Fibroblast of villous mesenchyme (primary cell): ENCODE data around the gene CSTPP1. TPM values are rescaled to one million over a fixed set of nuclear protein-coding genes. Genes with fewer than 3 reads are reported as not detected.

Experiments used
- DNase-seq: peaks from one replicate; pipeline ENCODE4 v3.0.0-alpha.2; 2010; ENCODE audit warnings: low read depth
- H3K4me3 ChIP-seq: 2 replicates; pipeline ENCODE4 v1.5.1; 2011; ENCODE audit warnings: low read depth, mild to moderate bottlenecking, low read length
- total RNA-seq: library from RNA; depleted of rRNA; stranded (reverse); fragments of >200 nt; gene quantifications from 2 replicates; pipeline ENCODE4 v1.2.3, GENCODE V29; 2012
- TF ChIP-seq, protein P1 (sequence below): IDR thresholded peaks from 2 replicates; pipeline ENCODE4 v1.5.1; 2012; ENCODE audit warnings: low read depth, mild to moderate bottlenecking, low read length; ENCODE audit not compliant: insufficient read depth

Gene CSTPP1
- total RNA-seq, 1 donor = 30.2 TPM

DNA sequence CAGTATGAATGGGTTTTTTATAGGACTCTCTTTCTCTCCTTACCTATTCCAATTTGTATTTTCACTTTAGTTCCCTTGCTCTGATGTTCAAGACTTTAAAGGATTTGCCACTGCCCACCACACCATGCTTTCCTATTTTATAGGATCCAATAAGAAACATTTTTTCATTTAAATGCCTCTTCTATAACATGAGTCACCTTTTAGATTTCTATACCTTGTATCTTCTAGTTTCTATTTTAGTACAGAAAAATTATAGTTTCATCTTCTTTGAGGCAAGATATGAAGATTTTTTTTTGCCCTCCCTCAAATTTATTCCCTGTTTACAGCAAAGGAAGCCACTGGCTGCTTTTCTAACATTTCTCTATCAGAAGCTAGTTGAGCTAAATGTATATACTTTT, 163.4 kb downstream of the CSTPP1 start:
- DNase-seq = no peak
- no peak overlapping the region for H3K4me3 ChIP-seq
- TF ChIP-seq, protein P1, sequence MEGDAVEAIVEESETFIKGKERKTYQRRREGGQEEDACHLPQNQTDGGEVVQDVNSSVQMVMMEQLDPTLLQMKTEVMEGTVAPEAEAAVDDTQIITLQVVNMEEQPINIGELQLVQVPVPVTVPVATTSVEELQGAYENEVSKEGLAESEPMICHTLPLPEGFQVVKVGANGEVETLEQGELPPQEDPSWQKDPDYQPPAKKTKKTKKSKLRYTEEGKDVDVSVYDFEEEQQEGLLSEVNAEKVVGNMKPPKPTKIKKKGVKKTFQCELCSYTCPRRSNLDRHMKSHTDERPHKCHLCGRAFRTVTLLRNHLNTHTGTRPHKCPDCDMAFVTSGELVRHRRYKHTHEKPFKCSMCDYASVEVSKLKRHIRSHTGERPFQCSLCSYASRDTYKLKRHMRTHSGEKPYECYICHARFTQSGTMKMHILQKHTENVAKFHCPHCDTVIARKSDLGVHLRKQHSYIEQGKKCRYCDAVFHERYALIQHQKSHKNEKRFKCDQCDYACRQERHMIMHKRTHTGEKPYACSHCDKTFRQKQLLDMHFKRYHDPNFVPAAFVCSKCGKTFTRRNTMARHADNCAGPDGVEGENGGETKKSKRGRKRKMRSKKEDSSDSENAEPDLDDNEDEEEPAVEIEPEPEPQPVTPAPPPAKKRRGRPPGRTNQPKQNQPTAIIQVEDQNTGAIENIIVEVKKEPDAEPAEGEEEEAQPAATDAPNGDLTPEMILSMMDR = no peak

DNA sequence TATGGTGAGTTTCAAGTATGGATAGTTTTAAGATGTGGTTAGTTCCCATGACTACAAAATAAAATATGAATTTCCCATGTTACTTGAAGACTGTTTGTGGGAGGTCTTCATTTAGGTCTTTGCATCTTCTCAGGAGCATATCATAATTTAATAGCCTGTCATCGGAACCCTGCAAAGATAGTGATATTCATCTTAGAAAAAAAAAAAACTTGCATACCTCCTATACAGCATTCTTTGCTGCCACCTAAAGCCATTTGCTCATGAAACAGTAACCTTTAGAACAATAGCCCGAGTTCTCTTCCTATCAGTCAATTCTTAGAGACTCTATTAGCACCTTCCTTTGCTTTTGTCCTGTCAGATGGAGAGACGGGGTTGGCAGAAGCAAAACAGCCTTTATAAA, 164.8 kb downstream of the CSTPP1 start:
- TF ChIP-seq, protein P1 = no peak
- H3K4me3 ChIP-seq = no peak overlapping the region
- no peak for DNase-seq

DNA sequence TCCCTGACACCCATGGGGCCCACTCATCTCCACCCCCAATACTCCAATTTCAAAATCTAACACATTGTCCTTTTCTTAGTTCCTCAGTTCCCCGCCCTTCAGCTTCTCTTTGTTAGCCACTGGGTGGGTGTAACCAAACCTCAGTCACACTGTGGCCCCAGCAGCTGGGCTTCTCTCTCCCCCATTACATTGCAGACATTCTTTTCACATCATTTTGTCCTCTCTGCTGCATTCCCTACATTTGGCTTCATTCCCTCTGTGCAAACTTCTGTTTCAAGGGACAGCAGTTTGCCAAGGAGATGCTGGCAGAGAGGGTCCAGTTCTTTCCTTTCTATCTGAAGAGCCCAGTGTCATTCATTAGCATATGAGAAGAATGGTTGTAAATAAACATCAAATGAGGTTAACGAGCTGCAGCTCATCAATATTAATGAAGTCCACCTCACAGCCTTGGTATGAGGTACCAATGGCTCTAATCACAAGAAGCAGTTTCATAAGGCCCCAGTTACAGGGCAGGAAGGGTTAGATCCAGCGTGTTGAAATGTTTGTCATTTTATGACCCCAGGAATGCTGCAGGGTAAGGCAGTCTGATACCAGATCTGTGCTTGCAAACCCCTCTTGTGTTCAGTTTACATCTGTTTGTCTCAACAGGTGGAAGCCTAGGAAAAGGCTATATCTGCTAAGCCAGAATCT, 167.8 kb downstream of the CSTPP1 start:
- TF ChIP-seq, protein P1 = no peak
- no peak overlapping the region for H3K4me3 ChIP-seq
- no peak for DNase-seq

DNA sequence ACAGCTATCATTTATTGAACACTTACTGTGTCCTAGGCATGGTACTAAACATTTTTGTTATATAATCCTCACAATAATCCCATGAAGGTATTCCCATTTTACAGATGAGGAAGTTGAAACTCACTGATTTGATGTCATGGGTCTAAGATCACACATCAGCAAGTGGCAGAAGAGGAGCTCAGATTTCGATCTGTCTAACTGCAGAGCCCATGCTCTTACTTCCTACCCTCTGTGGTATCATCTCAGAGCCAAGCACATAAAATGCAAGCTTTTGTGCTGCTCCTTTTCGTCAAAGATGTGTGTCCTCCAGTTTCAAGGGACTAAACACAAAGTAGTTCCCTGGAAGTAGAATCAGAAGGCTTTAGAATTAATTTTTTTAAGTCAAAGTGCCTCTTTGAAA, 169.0 kb downstream of the CSTPP1 start:
- DNase-seq = no peak
- H3K4me3 ChIP-seq = no peak overlapping the region
- TF ChIP-seq, protein P1 = no peak

DNA sequence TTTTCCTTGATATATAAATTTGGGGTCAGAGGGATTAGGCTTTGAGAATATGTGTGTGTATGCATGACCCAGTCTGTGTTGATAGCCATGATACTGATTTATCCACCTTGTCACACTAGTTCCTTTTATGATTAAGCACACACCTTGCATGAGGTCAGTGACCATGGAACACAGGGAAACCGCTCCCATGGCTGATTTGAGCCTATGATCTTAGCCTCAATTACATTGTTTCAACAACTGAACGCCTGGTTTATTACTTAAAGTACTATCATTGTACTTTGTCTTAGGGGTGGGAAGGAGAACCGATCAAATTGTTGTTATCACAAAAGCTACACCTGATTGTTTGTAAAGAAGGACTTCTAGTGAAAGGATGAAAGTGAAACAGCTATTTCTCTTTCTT, 169.4 kb downstream of the CSTPP1 start:
- no peak overlapping the region for H3K4me3 ChIP-seq
- TF ChIP-seq, protein P1 = no peak
- DNase-seq = no peak

DNA sequence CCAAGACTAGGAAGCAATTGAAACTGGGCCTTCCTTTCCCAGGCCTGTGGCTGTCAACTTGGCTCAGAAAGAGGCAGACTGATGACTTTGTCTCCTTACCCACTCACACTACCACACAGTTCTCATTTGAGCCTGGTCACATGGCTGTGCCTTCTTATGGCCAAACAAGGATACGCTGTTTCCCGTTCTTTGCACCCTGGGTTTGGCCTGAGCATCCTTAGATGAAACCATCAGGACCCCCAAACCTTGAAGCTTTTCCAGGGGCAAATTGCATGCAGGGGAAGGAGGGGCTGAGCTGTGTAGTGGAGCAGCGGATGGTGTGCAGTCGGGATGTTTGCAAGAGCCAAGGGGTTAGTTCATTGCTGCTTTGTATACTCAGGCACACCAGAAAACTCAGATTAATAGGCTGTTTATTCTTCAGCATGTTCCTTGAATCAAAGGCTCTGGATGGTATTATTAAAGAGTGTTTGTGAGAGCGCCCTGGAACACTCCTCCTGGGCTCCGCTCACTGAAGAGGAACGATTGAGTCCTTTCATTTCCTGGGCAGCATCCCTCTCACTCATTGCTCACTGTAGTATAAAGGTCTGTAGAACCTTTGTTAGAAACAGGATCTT, 170.3 kb downstream of the CSTPP1 start:
- TF ChIP-seq, protein P1 = no peak
- no peak for DNase-seq
- no peak overlapping the region for H3K4me3 ChIP-seq
